GM21619 (cell line): Measurements from ENCODE around the gene TASL.
"Not testable (repeated sequence)": the region's sequence is repeated elsewhere in the genome, so short reads cannot be mapped to it uniquely, and the experiment has no call there.

Experiments
- ATAC-seq: cut with Tn5 transposase; IDR thresholded peaks from one replicate; pipeline ENCODE4 v1.9.1; 2021; ENCODE audit not compliant: unreplicated experiment

The TASL gene

DNA sequence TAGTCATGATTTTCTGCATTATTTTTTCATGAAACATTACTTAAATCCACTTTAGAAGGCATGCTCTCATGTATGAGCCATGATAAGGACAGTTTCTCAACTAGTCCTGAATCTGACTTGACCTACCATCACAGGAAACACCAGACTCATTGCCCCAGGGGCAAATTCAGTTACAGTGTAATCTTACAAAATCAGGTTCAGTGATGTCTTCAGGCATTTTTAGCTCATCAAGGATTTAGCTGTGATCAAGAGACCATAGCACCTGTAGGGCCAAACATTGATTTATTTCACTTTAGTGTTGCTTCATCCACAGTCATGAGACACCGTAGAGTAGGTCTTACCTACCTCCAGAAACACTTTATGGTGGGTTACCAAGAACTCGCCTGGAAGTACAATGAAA is 3.1 kb upstream of the TASL start:
- no peak for ATAC-seq

- ATAC-seq = no peak
These were observed 685 bp downstream of the TASL start for GRCh38 chrX:30576881-30577280.

DNA sequence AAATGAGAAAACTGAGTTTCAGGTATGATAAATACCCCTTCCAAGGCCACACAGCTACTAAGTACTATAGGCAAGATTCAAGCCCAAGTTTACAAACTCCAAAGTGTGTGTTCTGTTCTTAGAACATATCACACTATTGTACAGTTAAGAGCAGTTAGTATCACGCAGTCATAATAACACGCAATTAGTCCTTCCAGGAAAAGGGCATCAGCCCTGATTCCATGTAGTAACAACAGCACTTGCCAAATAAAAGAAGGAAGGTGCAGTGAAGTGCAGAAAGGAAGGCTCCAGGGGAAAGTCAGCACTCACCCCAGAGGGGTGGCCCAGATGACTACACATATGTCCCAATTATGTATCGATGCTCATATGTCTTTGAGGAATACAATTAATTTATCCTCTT is 4.4 kb downstream of the TASL start:
- ATAC-seq = no peak

DNA sequence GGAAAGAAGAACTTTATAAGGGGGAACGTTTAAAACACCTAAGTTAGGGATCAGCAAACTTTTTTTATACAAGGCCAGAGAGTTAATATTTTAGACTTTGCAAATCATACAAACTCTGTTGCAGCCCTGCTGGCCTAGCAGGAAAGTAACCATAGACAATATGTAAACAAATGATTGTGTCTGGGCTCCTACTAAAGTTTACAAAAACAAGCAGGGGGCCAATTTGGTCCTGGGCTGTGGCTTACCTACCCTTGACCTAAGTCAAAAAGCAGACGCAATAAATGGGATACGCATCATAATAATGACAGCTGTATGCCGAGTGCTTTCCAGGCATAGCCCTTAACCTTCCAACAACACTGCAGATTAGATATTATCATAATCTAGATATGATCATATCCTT is 4.9 kb downstream of the TASL start:
- no peak for ATAC-seq

- ATAC-seq = peak; percentile 50
These were observed 5.6 kb downstream of the TASL start for GRCh38 chrX:30572004-30572403.

DNA sequence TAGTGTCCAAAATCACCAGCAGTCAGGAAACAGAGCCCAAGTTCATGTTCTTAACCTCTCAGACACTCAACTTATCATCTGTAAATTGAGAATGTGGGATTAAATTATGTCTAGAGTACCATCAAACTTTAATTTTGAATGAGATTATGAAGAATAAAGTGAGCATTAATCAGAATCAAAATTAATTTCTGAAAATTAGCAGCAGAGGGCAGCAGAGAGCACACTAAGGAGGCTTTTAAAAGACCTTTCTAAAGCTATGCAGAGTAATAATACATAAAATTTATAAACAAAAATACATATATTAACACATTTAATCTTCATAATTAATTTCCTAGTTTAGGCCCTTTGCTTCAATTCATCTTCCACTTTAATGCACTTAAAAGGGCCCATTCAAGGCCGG is 7.1 kb downstream of the TASL start:
- no peak for ATAC-seq

DNA sequence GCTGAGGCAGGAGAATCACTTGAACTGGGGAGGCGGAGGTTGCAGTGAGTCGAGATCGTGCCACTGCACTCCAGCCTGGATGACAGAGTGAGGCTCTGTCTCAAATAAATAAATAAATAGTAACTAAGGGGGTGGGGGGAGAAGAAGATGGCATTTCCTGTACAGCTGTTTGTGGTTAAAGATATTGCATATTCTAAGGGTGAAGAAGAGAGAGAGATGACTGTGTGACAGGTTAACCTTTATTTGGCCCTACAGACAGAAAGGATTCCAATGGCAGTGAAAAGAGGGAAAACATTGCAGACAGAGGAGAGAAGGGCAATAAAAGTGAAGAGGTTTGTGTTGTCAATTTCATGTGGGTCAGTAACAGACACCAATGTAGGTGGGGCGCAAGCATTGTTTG is 9.4 kb downstream of the TASL start:
- ATAC-seq = peak; percentile 76

- not testable (repeated sequence) for ATAC-seq
These were observed 14.5 kb downstream of the TASL start for GRCh38 chrX:30563070-30563469.

- no peak for ATAC-seq
These were observed 16.4 kb downstream of the TASL start for GRCh38 chrX:30561191-30561590.

GRCh38 chrX:30538271-30538670 is 39.3 kb downstream of the TASL start:
- no peak for ATAC-seq

- ATAC-seq = no peak
These were observed 43.7 kb downstream of the TASL start for GRCh38 chrX:30533835-30534234.

DNA sequence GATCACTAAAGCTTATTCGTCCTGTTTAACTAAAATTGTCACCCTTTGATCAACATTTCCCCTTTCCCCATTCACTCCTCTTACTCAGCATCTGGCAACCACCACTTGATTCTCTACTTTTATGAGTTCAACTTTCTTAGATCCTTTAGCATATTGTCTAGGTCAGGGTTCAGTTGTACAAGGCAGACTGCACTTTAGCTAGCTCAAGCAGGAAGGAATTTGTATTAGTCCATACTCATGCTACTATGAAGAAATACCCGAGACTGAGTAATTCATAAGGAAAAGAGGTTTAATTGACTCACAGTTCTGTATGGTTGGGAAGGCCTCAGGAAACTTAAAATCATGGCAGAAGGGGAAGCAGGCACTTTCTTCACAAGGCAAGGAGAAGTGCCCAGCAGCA is 44.3 kb downstream of the TASL start:
- no peak for ATAC-seq

GRCh38 chrX:30530606-30531005 is 47.0 kb downstream of the TASL start:
- no peak for ATAC-seq

DNA sequence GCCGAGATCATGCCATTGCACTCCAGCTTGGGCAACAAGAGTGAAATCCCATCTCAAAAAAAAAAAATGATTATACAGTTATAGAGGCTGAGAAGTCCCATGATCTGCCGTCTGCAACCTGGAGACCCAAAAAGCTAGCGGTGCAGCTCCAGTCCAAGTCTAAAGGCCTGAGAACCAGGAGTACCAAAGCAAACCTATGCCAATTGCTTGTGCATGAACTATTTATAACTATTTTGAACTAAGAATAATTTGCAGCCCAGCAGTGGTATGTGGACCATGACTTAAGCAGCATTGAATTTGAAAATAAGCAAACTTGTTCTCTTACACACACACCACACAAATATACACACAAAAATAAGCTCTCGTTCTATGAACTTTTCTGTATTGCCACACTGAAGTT is 51.8 kb downstream of the TASL start:
- no peak for ATAC-seq

DNA sequence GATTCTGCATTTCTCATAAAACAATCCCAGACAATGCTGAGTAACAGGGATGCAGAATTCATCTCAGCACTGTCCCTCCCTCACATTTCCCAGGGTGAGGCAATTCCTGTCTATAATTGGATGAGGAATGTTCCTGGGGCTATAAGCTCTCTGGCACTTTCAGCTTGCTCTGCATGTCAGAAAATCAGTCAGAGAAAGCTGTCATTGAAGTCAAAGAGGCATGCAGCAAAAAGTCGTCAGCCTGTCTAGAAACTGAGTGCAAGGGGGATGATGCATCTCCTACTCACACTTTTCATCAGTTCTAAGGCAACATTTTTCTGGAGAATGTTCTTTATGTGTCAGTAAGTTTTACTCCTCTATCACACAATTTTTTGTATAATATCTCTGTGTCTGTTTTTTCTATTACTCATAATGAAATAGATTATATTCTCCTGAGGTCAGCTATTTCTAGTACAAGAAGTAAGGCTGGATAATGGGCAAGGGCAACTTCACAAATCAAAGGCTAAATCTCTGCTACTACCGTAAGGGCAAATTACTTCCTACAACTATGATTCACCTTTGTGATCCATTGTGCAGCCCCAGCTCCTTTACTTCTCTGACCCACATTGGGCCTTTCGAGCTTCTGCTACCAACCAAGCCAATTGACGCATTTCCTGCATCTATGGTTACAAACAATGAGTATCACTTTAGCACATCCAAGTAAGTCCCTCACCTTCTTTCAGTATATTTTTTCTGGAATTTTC is 56.0 kb downstream of the TASL start:
- ATAC-seq = no peak

DNA sequence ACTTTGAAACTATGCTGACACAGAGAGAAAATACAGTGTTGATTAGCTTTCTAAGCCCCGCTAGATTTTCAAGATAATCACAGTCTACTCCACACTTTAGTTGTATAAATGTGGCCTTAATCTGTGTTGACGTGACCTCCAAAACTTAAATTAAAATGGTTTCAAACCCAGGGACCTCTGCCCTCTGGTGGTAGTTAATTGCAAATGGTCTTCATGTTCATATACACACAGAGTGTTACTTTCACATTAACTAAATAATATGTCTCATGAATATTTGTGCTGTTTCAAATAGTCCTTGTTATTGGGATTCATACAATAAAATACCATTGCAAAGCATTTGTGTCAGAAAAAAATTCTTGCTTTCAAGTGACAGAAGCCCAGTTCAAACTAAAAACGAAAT is 64.3 kb downstream of the TASL start:
- ATAC-seq = no peak
